ENCODE data around the gene TMPRSS6. TPM values are rescaled to one million over a fixed set of nuclear protein-coding genes. Genes with fewer than 3 reads are reported as not detected.

The TMPRSS6 gene
- total RNA-seq, 1 experiment from 2014 or later: not detected

- no peak for DNase-seq (ENCODE audit: low read depth, low spot score)
- in situ Hi-C loops (cut with HindIII; ENCODE audit: low pct_unique_long_range_greater_than_20kb, low sequenced_read_pairs): no loop called here
Measured at GRCh38 chr22:37145180-37146050, 35.9 kb upstream of the TMPRSS6 start.

GRCh38 chr22:37144180-37144554, 34.7 kb upstream of the TMPRSS6 start:
- in situ Hi-C loops (cut with HindIII; ENCODE audit: low pct_unique_long_range_greater_than_20kb, low sequenced_read_pairs): no loop called here
- no peak for DNase-seq (ENCODE audit: low read depth, low spot score)

- no peak for DNase-seq (ENCODE audit: low read depth, low spot score)
- in situ Hi-C loops (cut with HindIII; ENCODE audit: low pct_unique_long_range_greater_than_20kb, low sequenced_read_pairs): no loop called here
Measured at GRCh38 chr22:37141971-37142370, 32.5 kb upstream of the TMPRSS6 start.

GRCh38 chr22:37141476-37141875, 32.0 kb upstream of the TMPRSS6 start:
- DNase-seq (ENCODE audit: low read depth, low spot score): no peak
- in situ Hi-C loops (cut with HindIII; ENCODE audit: low pct_unique_long_range_greater_than_20kb, low sequenced_read_pairs): no loop called here

- in situ Hi-C loops (cut with HindIII; ENCODE audit: low pct_unique_long_range_greater_than_20kb, low sequenced_read_pairs): no loop called here
- DNase-seq (ENCODE audit: low read depth, low spot score): no peak
Measured at GRCh38 chr22:37140686-37141323, 31.3 kb upstream of the TMPRSS6 start.

GRCh38 chr22:37139762-37140161, 30.2 kb upstream of the TMPRSS6 start:
- in situ Hi-C loops (cut with HindIII; ENCODE audit: low pct_unique_long_range_greater_than_20kb, low sequenced_read_pairs): no loop called here
- no peak for DNase-seq (ENCODE audit: low read depth, low spot score)

GRCh38 chr22:37138849-37139561, 29.5 kb upstream of the TMPRSS6 start:
- in situ Hi-C loops (cut with HindIII; ENCODE audit: low pct_unique_long_range_greater_than_20kb, low sequenced_read_pairs): no loop called here
- no peak for DNase-seq (ENCODE audit: low read depth, low spot score)

GRCh38 chr22:37137903-37138665, 28.6 kb upstream of the TMPRSS6 start:
- in situ Hi-C loops (cut with HindIII; ENCODE audit: low pct_unique_long_range_greater_than_20kb, low sequenced_read_pairs): no loop called here
- DNase-seq (ENCODE audit: low read depth, low spot score): no peak

- in situ Hi-C loops (cut with HindIII; ENCODE audit: low pct_unique_long_range_greater_than_20kb, low sequenced_read_pairs): no loop called here
- no peak for DNase-seq (ENCODE audit: low read depth, low spot score)
Measured at GRCh38 chr22:37137131-37137530, 27.6 kb upstream of the TMPRSS6 start.

- no peak for DNase-seq (ENCODE audit: low read depth, low spot score)
- in situ Hi-C loops (cut with HindIII; ENCODE audit: low pct_unique_long_range_greater_than_20kb, low sequenced_read_pairs): no loop called here
Measured at GRCh38 chr22:37135023-37135422, 25.5 kb upstream of the TMPRSS6 start.

GRCh38 chr22:37133304-37134018, 23.9 kb upstream of the TMPRSS6 start:
- in situ Hi-C loops (cut with HindIII; ENCODE audit: low pct_unique_long_range_greater_than_20kb, low sequenced_read_pairs): no loop called here

GRCh38 chr22:37132773-37133172, 23.3 kb upstream of the TMPRSS6 start:
- in situ Hi-C loops (cut with HindIII; ENCODE audit: low pct_unique_long_range_greater_than_20kb, low sequenced_read_pairs): no loop called here
- DNase-seq (ENCODE audit: low read depth, low spot score): no peak

More at GRCh38 chr22:37133304-37134018, 23.9 kb upstream of the TMPRSS6 start:
- DNase-seq (ENCODE audit: low read depth, low spot score): no peak

- in situ Hi-C loops (cut with HindIII; ENCODE audit: low pct_unique_long_range_greater_than_20kb, low sequenced_read_pairs): no loop called here
- no peak for DNase-seq (ENCODE audit: low read depth, low spot score)
Measured at GRCh38 chr22:37129866-37130441, 20.4 kb upstream of the TMPRSS6 start.

- in situ Hi-C loops (cut with HindIII; ENCODE audit: low pct_unique_long_range_greater_than_20kb, low sequenced_read_pairs): no loop called here
- no peak for DNase-seq (ENCODE audit: low read depth, low spot score)
Measured at GRCh38 chr22:37128555-37129281, 19.2 kb upstream of the TMPRSS6 start.

- in situ Hi-C loops (cut with HindIII; ENCODE audit: low pct_unique_long_range_greater_than_20kb, low sequenced_read_pairs): no loop called here
- no peak for DNase-seq (ENCODE audit: low read depth, low spot score)
Measured at GRCh38 chr22:37127350-37127878, 17.9 kb upstream of the TMPRSS6 start.

GRCh38 chr22:37126882-37127281, 17.4 kb upstream of the TMPRSS6 start:
- in situ Hi-C loops (cut with HindIII; ENCODE audit: low pct_unique_long_range_greater_than_20kb, low sequenced_read_pairs): no loop called here
- no peak for DNase-seq (ENCODE audit: low read depth, low spot score)
